SK-N-SH treated with all-trans-retinoic acid at 6 μM for 48 hours (cell line): Measurements from ENCODE around the gene SDK1.

Experiments used
- ATAC-seq: fragments of 200-7000 bp; cut with Tn5 transposase; 3 replicates; pipeline ENCODE4 v1.9.1; 2020; ENCODE audit warnings: mild to moderate bottlenecking, moderate library complexity
- ARNTL ChIP-seq: fragments of 450-650 bp; formaldehyde crosslinking; IDR thresholded peaks from 2 replicates; pipeline ENCODE4 v1.5.0; 2020; ENCODE audit warnings: low read depth, mild to moderate bottlenecking, moderate library complexity, borderline replicate concordance
- BACH2 ChIP-seq: fragments of 250-450 bp; sonication (Bioruptor Pico); IDR thresholded peaks from 2 replicates; pipeline ENCODE4 v1.9.0; 2021; ENCODE audit warnings: mild to moderate bottlenecking, borderline replicate concordance
- CSDC2 ChIP-seq: fragments of 250-450 bp; sonication (Bioruptor Pico); IDR thresholded peaks from 2 replicates; pipeline ENCODE4 v1.5.0; 2020; ENCODE audit warnings: mild to moderate bottlenecking, moderate library complexity
- CSRNP3 ChIP-seq: fragments of 250-450 bp; sonication (Bioruptor Pico); IDR thresholded peaks from 2 replicates; pipeline ENCODE4 v1.5.1; 2021; ENCODE audit warnings: mild to moderate bottlenecking, moderate library complexity
- ESRRG ChIP-seq: fragments of 250-450 bp; sonication (Bioruptor Pico); IDR thresholded peaks from 2 replicates; pipeline ENCODE4 v1.6.1; 2021; ENCODE audit warnings: mild to moderate bottlenecking
- GLIS3 ChIP-seq: fragments of 250-450 bp; sonication (Bioruptor Pico); IDR thresholded peaks from 2 replicates; pipeline ENCODE4 v1.5.0; 2020; ENCODE audit warnings: mild to moderate bottlenecking, moderate library complexity
- ISL1 ChIP-seq: fragments of 250-450 bp; sonication (Bioruptor Pico); IDR thresholded peaks from 2 replicates; pipeline ENCODE4 v2.1.2; 2022; ENCODE audit warnings: mild to moderate bottlenecking, moderate library complexity
- OSR1 ChIP-seq: fragments of 250-450 bp; sonication (Bioruptor Pico); IDR thresholded peaks from 2 replicates; pipeline ENCODE4 v1.8.0; 2022; ENCODE audit warnings: moderate library complexity, mild to moderate bottlenecking, inconsistent platforms
- POU6F1 ChIP-seq: fragments of 250-450 bp; sonication (Bioruptor Pico); IDR thresholded peaks from 2 replicates; pipeline ENCODE4 v1.8.0; 2021; ENCODE audit warnings: low read depth, mild to moderate bottlenecking, moderate library complexity, borderline replicate concordance
- PPARA ChIP-seq: fragments of 250-450 bp; sonication (Bioruptor Pico); IDR thresholded peaks from 2 replicates; pipeline ENCODE4 v1.5.0; 2020; ENCODE audit warnings: mild to moderate bottlenecking, borderline replicate concordance
- RARB ChIP-seq: fragments of 250-450 bp; sonication (Bioruptor Pico); IDR thresholded peaks from 2 replicates; pipeline ENCODE4 v1.8.0; 2021; ENCODE audit warnings: mild to moderate bottlenecking, moderate library complexity
- SNAI2 ChIP-seq: fragments of 250-450 bp; sonication (Bioruptor Pico); IDR thresholded peaks from 2 replicates; pipeline ENCODE4 v1.5.0; 2020; ENCODE audit warnings: mild to moderate bottlenecking, moderate library complexity
- TCF4 ChIP-seq: fragments of 250-450 bp; sonication (Bioruptor Pico); IDR thresholded peaks from 2 replicates; pipeline ENCODE4 v1.8.0; 2021; ENCODE audit warnings: mild to moderate bottlenecking, moderate library complexity, borderline replicate concordance
- TOX ChIP-seq: fragments of 250-450 bp; sonication (Bioruptor Pico); IDR thresholded peaks from 2 replicates; pipeline ENCODE4 v1.8.0; 2021; ENCODE audit warnings: mild to moderate bottlenecking, moderate library complexity, borderline replicate concordance
- TSHZ2 ChIP-seq: fragments of 250-450 bp; sonication (Bioruptor Pico); IDR thresholded peaks from 2 replicates; pipeline ENCODE4 v1.5.0; 2020; ENCODE audit warnings: mild to moderate bottlenecking, moderate library complexity
- ZC3H10 ChIP-seq: fragments of 250-450 bp; sonication (Bioruptor Pico); IDR thresholded peaks from 2 replicates; pipeline ENCODE4 v1.5.1; 2021; ENCODE audit warnings: mild to moderate bottlenecking, moderate library complexity
- ZFP3 ChIP-seq: fragments of 250-450 bp; sonication (Bioruptor Pico); IDR thresholded peaks from 2 replicates; pipeline ENCODE4 v1.5.0; 2020; ENCODE audit warnings: mild to moderate bottlenecking, moderate library complexity
- ZFP30 ChIP-seq: fragments of 450-650 bp; formaldehyde crosslinking; IDR thresholded peaks from 2 replicates; pipeline ENCODE4 v1.5.0; 2022; ENCODE audit warnings: mild to moderate bottlenecking, moderate library complexity
- ZNF70 ChIP-seq: fragments of 450-650 bp; formaldehyde crosslinking; IDR thresholded peaks from 2 replicates; pipeline ENCODE4 v1.5.0; 2020; ENCODE audit warnings: mild to moderate bottlenecking, moderate library complexity
- ZNF8 ChIP-seq: fragments of 450-650 bp; formaldehyde crosslinking; IDR thresholded peaks from 2 replicates; pipeline ENCODE4 v1.5.0; 2020; ENCODE audit warnings: mild to moderate bottlenecking, moderate library complexity
- TF ChIP-seq, protein P1 (sequence below): fragments of 250-450 bp; sonication (Bioruptor Pico); IDR thresholded peaks from 2 replicates; pipeline ENCODE4 v1.8.0; 2020; ENCODE audit warnings: mild to moderate bottlenecking, moderate library complexity, borderline replicate concordance
- TF ChIP-seq, protein P2 (sequence below): fragments of 250-450 bp; sonication (Bioruptor Pico); IDR thresholded peaks from 2 replicates; pipeline ENCODE4 v1.5.1; 2020; ENCODE audit warnings: low read depth, mild to moderate bottlenecking, moderate library complexity

The SDK1 gene

GRCh38 chr7:4043988-4044387 is 742.9 kb downstream of the SDK1 start:
- no peak for ATAC-seq
- TF ChIP-seq SNAI2 (CRISPR knock-in tag) = no peak
- TF ChIP-seq CSDC2 (CRISPR knock-in tag) = no peak
- no peak for TF ChIP-seq ARNTL (CRISPR knock-in tag)
- TF ChIP-seq PPARA (CRISPR knock-in tag) = no peak
- TF ChIP-seq, all 23 proteins: peak for 0

DNA sequence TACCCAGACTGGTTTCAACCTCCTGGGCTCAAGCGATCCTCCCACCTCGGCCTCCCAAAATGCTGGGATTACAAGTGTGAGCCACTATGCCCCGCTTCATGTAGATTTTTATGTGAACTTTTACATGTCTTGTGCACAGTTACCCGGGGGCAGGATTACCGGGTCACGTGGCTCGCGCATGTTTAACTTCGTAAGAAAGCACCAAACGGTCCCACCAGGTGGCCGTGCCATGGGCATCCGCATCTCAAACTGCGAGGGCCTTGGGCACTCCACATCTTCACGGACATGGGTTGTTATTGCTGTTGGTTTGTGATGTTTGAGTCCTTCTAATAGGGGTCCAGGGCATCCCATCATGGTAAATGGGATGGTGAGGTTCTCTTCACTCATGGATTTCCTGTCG is 744.4 kb downstream of the SDK1 start:
- TF ChIP-seq SNAI2 (CRISPR knock-in tag) = no peak
- no peak for TF ChIP-seq ZFP3 (CRISPR knock-in tag)
- no peak for TF ChIP-seq TOX
- no peak for TF ChIP-seq ZNF8
- TF ChIP-seq POU6F1 = no peak
- TF ChIP-seq, protein P1, sequence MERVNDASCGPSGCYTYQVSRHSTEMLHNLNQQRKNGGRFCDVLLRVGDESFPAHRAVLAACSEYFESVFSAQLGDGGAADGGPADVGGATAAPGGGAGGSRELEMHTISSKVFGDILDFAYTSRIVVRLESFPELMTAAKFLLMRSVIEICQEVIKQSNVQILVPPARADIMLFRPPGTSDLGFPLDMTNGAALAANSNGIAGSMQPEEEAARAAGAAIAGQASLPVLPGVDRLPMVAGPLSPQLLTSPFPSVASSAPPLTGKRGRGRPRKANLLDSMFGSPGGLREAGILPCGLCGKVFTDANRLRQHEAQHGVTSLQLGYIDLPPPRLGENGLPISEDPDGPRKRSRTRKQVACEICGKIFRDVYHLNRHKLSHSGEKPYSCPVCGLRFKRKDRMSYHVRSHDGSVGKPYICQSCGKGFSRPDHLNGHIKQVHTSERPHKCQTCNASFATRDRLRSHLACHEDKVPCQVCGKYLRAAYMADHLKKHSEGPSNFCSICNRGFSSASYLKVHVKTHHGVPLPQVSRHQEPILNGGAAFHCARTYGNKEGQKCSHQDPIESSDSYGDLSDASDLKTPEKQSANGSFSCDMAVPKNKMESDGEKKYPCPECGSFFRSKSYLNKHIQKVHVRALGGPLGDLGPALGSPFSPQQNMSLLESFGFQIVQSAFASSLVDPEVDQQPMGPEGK (CRISPR knock-in tag) = no peak
- TF ChIP-seq ZNF70 (CRISPR knock-in tag) = no peak
- TF ChIP-seq CSRNP3 (CRISPR knock-in tag) = no peak
- no peak for TF ChIP-seq ARNTL (CRISPR knock-in tag)
- TF ChIP-seq ZC3H10 (CRISPR knock-in tag) = no peak
- no peak for TF ChIP-seq ISL1
- TF ChIP-seq ZFP30 (CRISPR knock-in tag) = no peak
- TF ChIP-seq, protein P2, sequence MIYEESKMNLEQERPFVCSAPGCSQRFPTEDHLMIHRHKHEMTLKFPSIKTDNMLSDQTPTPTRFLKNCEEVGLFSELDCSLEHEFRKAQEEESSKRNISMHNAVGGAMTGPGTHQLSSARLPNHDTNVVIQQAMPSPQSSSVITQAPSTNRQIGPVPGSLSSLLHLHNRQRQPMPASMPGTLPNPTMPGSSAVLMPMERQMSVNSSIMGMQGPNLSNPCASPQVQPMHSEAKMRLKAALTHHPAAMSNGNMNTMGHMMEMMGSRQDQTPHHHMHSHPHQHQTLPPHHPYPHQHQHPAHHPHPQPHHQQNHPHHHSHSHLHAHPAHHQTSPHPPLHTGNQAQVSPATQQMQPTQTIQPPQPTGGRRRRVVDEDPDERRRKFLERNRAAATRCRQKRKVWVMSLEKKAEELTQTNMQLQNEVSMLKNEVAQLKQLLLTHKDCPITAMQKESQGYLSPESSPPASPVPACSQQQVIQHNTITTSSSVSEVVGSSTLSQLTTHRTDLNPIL (CRISPR knock-in tag) = no peak
- TF ChIP-seq RARB (CRISPR knock-in tag) = no peak
- no peak for TF ChIP-seq BACH2
- TF ChIP-seq GLIS3 (CRISPR knock-in tag) = no peak
- TF ChIP-seq OSR1 (CRISPR knock-in tag) = no peak
- no peak for TF ChIP-seq ESRRG
- TF ChIP-seq TCF4 = no peak
- TF ChIP-seq PPARA (CRISPR knock-in tag) = no peak
- TF ChIP-seq, all 23 proteins: peak for 0
- no peak for ATAC-seq

DNA sequence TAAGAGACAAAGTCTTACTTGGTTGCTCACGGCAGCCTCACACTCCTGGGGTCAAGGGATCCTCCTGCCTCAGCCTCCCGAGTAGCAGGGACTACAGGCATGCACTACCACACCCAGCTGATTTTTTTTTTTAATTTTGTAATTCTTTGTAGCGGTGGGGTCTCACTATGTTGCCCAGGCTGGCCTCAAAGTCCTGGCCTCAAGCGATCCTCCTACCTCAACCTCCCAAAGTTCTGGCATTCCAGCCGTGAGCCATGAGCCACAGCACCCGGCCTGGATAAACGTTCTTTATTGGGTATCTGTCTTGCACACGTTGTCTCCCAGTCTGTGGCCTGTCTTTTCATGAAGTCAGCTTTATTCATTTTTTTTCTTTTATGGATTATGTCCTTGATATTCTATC is 744.9 kb downstream of the SDK1 start:
- TF ChIP-seq ZNF70 (CRISPR knock-in tag) = no peak
- no peak for TF ChIP-seq ZNF8
- TF ChIP-seq TSHZ2 (CRISPR knock-in tag) = no peak
- no peak for TF ChIP-seq ZFP30 (CRISPR knock-in tag)
- TF ChIP-seq SNAI2 (CRISPR knock-in tag) = no peak
- TF ChIP-seq RARB (CRISPR knock-in tag) = no peak
- TF ChIP-seq, protein P1 (CRISPR knock-in tag) = no peak
- no peak for TF ChIP-seq GLIS3 (CRISPR knock-in tag)
- TF ChIP-seq ISL1 = no peak
- no peak for TF ChIP-seq PPARA (CRISPR knock-in tag)
- TF ChIP-seq TCF4 = no peak
- no peak for TF ChIP-seq ZC3H10 (CRISPR knock-in tag)
- TF ChIP-seq BACH2 = no peak
- no peak for TF ChIP-seq CSRNP3 (CRISPR knock-in tag)
- TF ChIP-seq, protein P2 (CRISPR knock-in tag) = no peak
- no peak for ATAC-seq
